Measurements from ENCODE around the gene TCN2. TPM values are rescaled to one million over a fixed set of nuclear protein-coding genes. Genes with fewer than 3 reads are reported as not detected.

The TCN2 gene
- total and polyA plus RNA-seq, 2 of the 4 experiments (the other 2 are of a cell fraction): 1.3 to 3.6 TPM

- H2BK15ac ChIP-seq (ENCODE audit: low read depth, low read length): no peak overlapping the region
- no peak overlapping the region for H4K5ac ChIP-seq (ENCODE audit: low read depth, low read length)
- peaks cover 7% of the 10 kb centered on the region; the same call in 1 of the 2 replicates for H3K9me1 ChIP-seq (ENCODE audit: insufficient read depth, low read length)
- CTCF ChIA-PET: no interaction called here
- H3K18ac ChIP-seq (ENCODE audit: low read depth, low read length): no peak overlapping the region
- H3K27me3 ChIP-seq (ENCODE audit: control insufficient read depth, insufficient read depth, low read length): peaks cover 3% of the 10 kb centered on the region; the same call in 1 of the 2 replicates
- dilution Hi-C loops (cut with HindIII; ENCODE audit: low sequenced_read_pairs, unreplicated experiment): no loop called here
- no peaks in the 10 kb centered on the region for H3K9me3 ChIP-seq (ENCODE audit: control insufficient read depth, insufficient read depth, low read length)
- H4K8ac ChIP-seq (ENCODE audit: low read depth in 2 of 2, low read length in 2 of 2): no peak overlapping the region
- TF ChIP-seq NFE2L2 (IDR thresholded peaks at IDR 0.05; ENCODE audit: low read depth, low read length): no peak
- TF ChIP-seq CHD1 (IDR thresholded peaks at IDR 0.05; ENCODE audit: low read depth, low read length): no peak
- TF ChIP-seq MAZ (IDR thresholded peaks at IDR 0.05; ENCODE audit: borderline replicate concordance, low read depth, low read length): no peak
- TF ChIP-seq RCOR1 (IDR thresholded peaks at IDR 0.05; ENCODE audit: insufficient replicate concordance, low read length): no peak
- no peak for TF ChIP-seq RAD21 (IDR thresholded peaks at IDR 0.05; ENCODE audit: low read length)
- no peak for TF ChIP-seq CTCF (conservative IDR thresholded peaks at IDR 0.05; ENCODE audit: low read depth, low read length)
- no peak for TF ChIP-seq MXI1 (IDR thresholded peaks at IDR 0.05; ENCODE audit: borderline replicate concordance, low read depth, low read length)
- TF ChIP-seq RFX5 (IDR thresholded peaks at IDR 0.05; ENCODE audit: low read depth, low read length): no peak
- TF ChIP-seq MAFK (IDR thresholded peaks at IDR 0.05; ENCODE audit: low read depth, low read length): no peak
- no peak for TF ChIP-seq FOS (IDR thresholded peaks at IDR 0.05; ENCODE audit: low read depth, low read length)
- no peak for TF ChIP-seq BHLHE40 (IDR thresholded peaks at IDR 0.05; ENCODE audit: low read depth, low read length)
- DNase-seq (no peak), ATAC-seq (ENCODE audit: low read depth) (no peak)
- H3K4me2 ChIP-seq (ENCODE audit: low read depth, low read length): no peak overlapping the region
- H3K4ac ChIP-seq (ENCODE audit: low read depth, low read length): no peak overlapping the region
- no peak overlapping the region for H2BK120ac ChIP-seq (ENCODE audit: low read depth, low read length)
- peaks cover 72% of the 10 kb centered on the region for H3K36me3 ChIP-seq (ENCODE audit: control insufficient read depth, insufficient read depth, low read length)
- POLR2A ChIA-PET (ENCODE audit: unreplicated experiment): no interaction called here
- H3K23ac ChIP-seq (ENCODE audit: low read depth, low read length): no peak overlapping the region
- H2BK20ac ChIP-seq (ENCODE audit: low read depth, low read length): no peak overlapping the region
- 96% methylated on average over 10 of the region's 12 CpGs; no CpG with 5 or more reads in 1 of the 2 experiments for WGBS, 2 experiments (ENCODE audit: extremely low coverage in 2 of 2, insufficient read length in 1 of 2)
- 0 out of 2 replicates have a peak, but pooled peaks cover 5% of the 10 kb centered on the region for H4K20me1 ChIP-seq (ENCODE audit: insufficient read depth, low read length)
- no peak overlapping the region for H3K9ac ChIP-seq (ENCODE audit: low read depth, low read length)
- intact Hi-C loops (cut with micrococcal nuclease): no loop called here
- in situ Hi-C loops (cut with MboI; ENCODE audit: low sequenced_read_pairs): no loop called here
- no peak overlapping the region for H4K91ac ChIP-seq (ENCODE audit: insufficient read depth, low read depth, low read length)
- H2AK9ac ChIP-seq (replicated peaks; ENCODE audit: low read depth, low read length, poor library complexity): no peak overlapping the region
- no TSS peak for BruUV-seq (replicated peaks)
- H3K4me3 ChIP-seq (ENCODE audit: insufficient read depth, low read depth, low read length): no peak overlapping the region
- H2AFZ ChIP-seq (replicated peaks; ENCODE audit: low read length, poor library complexity): no peak overlapping the region
- H3K27ac ChIP-seq (ENCODE audit: insufficient read depth, low read length): no peak overlapping the region
- peaks cover 9% of the 10 kb centered on the region for H3K4me1 ChIP-seq (ENCODE audit: control insufficient read depth, insufficient read depth, low read length)
- H3K56ac ChIP-seq (ENCODE audit: extremely low read depth, insufficient read depth, low read length): no peak overlapping the region
- no peak overlapping the region for H3K14ac ChIP-seq (replicated peaks; ENCODE audit: low read depth, low read length)
- no peak overlapping the region for H2AK5ac ChIP-seq (ENCODE audit: low read depth, low read length)
- H2BK5ac ChIP-seq (ENCODE audit: low read depth, low read length, poor library complexity, severe bottlenecking): no peak overlapping the region
- H3K79me1 ChIP-seq (ENCODE audit: low read depth in 1 of 2, low read length in 2 of 2): 0 out of 4 replicates have a peak, but pooled peaks cover 0 to 3% of the 10 kb centered on the region in 2 experiments
Observed at GRCh38 chr22:30578481-30578880, 28.5 kb upstream of the TCN2 start.
